Vagina (tissue), 2 donors: ENCODE data around the gene TRUB1.

Source experiments
- CTCF ChIP-seq, 3 experiments: fragments of 450-650 bp in 2 of 3; fragments of 200-600 bp in 1 of 3; sonication (generic) in 1 of 3; IDR thresholded peaks; one replicate each; pipeline ENCODE4 v1.5.1; 2017 to 2019; ENCODE audit warnings: antibody characterized with exemption in 3 of 3, mild to moderate bottlenecking in 2 of 3, moderate library complexity in 2 of 3
- POLR2A ChIP-seq, 2 donors: fragments of 450-650 bp; IDR thresholded peaks; one replicate each; pipeline ENCODE4 v1.6.1; 2017; ENCODE audit warnings: antibody characterized with exemption in 2 of 2, mild to moderate bottlenecking in 2 of 2, moderate library complexity in 2 of 2
- POLR2AphosphoS5 ChIP-seq, 2 donors: sonication (generic); formaldehyde crosslinking; IDR thresholded peaks; one replicate each; pipeline ENCODE4 v1.9.0; 2017; ENCODE audit warnings: antibody characterized with exemption in 2 of 2, mild to moderate bottlenecking in 2 of 2, low read depth in 1 of 2; ENCODE audit not compliant: insufficient read depth in 1 of 2

GRCh38 chr10:114908896-114909295 is 29.1 kb upstream of the TRUB1 start:
- TF ChIP-seq CTCF (IDR thresholded peaks at IDR 0.05) (no peak), POLR2A (IDR thresholded peaks at IDR 0.05) (no peak), POLR2AphosphoS5 (IDR thresholded peaks at IDR 0.05; ENCODE audit: insufficient read depth in 1 of 2, low read depth in 1 of 2) (no peak)
